DND-41 (cell line): Measurements from ENCODE around the gene AK6.

Experiments
- CTCF ChIP-seq: IDR thresholded peaks from 2 replicates; pipeline ENCODE4 v1.5.1; 2012; ENCODE audit warnings: borderline replicate concordance, low read length, moderate library complexity, mild to moderate bottlenecking; ENCODE audit not compliant: poor library complexity, severe bottlenecking; ENCODE audit errors: extremely low read depth
- EZH2 ChIP-seq: IDR thresholded peaks from 3 replicates; pipeline ENCODE4 v1.6.1; 2012; ENCODE audit warnings: borderline replicate concordance, low read depth, mild to moderate bottlenecking, moderate library complexity, low read length, inconsistent platforms; ENCODE audit not compliant: severe bottlenecking

DNA sequence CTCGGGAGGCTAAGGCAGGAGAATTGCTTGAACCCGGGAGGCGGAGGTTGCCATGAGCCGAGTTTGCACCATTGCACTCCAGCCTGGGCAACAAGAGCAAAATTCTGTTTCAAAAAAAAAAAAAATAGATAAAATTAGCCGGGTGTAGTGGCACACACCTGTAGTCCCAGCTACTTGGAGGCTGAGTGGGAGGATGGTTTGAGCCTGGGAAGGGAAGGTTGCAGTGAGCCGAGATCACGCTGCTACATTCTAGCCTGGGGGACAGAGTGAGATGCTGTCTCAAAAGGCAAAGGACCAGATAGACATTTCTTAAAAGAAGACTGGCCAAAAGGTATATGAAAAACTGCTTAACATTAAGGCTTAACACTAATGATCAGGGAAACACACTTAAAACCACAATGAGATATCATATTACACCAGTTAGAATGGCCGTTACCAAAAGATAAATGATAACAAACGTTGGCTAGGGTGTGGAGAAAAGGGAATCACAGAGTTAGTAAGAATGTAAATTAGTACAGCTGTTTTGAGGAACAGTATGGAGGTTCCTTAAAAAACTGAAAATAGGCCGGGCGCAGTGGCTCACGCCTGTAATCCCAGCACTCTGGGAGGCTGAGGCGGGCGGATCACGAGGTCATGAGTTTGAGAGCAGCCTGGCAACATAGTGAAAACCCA, 35.5 kb upstream of the AK6 start:
- no peak for TF ChIP-seq CTCF
- no peak for TF ChIP-seq EZH2
